Ovary (tissue), 9 donors: ENCODE measurements around the gene CHRNA5. TPM values are rescaled to one million over a fixed set of nuclear protein-coding genes. Genes with fewer than 3 reads are reported as not detected.

ENCODE experiments used
- DNase-seq, 5 donors: peaks; one replicate each; pipeline ENCODE4 v3.0.0-alpha.2; 2019 to 2020
- H3K27ac ChIP-seq, 2 donors: fragments of 200-600 bp; one replicate each; pipeline versions ENCODE4 v1.5.1 to v1.8.0; 2019 to 2022
- H3K27me3 ChIP-seq: fragments of 200-600 bp; one replicate; pipeline ENCODE4 v1.8.0; 2022
- H3K36me3 ChIP-seq: fragments of 200-600 bp; sonication (generic); one replicate; pipeline ENCODE4 v1.5.1; 2019
- H3K4me1 ChIP-seq: one replicate; pipeline ENCODE4 v1.8.1; 2013; ENCODE audit warnings: mild to moderate bottlenecking, moderate library complexity; ENCODE audit not compliant: insufficient read depth
- H3K4me3 ChIP-seq: fragments of 200-600 bp; sonication (generic); one replicate; pipeline ENCODE4 v1.5.1; 2017
- H3K9me3 ChIP-seq, 2 donors: fragments of 200-600 bp in 1 of 2; sonication (generic) in 1 of 2; one replicate each; pipeline versions ENCODE4 v1.5.1 to v1.8.1; 2013 to 2019; ENCODE audit warnings: mild to moderate bottlenecking in 1 of 2, moderate library complexity in 1 of 2
- EP300 ChIP-seq: sonication (generic); formaldehyde crosslinking; IDR thresholded peaks from one replicate; pipeline ENCODE4 v1.6.1; 2017; ENCODE audit warnings: antibody characterized with exemption
- POLR2A ChIP-seq: fragments of 450-650 bp; IDR thresholded peaks from one replicate; pipeline ENCODE4 v1.6.1; 2017; ENCODE audit warnings: antibody characterized with exemption, mild to moderate bottlenecking, moderate library complexity
- WGBS, 3 donors: extraction: QIAGEN DNeasy Blood & Tissue Kit in 1 of 3; methylation state at CpG; one replicate each; pipeline versions ENCODE4 v1.1.5 to v1.1.7; 2013 to 2017; 5-methylcytosine and 5-hydroxymethylcytosine counted together
- intact Hi-C, 4 donors: fragments of 100-400 bp; cut with DNase I; formaldehyde crosslinking; loops; one replicate each; pipeline versions ENCODE4 v1.11.0 to v1.15.1; 2022 to 2023
- polyA plus RNA-seq, 2 donors: library from polyadenylated mRNA; stranded (reverse); fragments of 200-250 nt in 1 of 2; fragments of 350-450 nt in 1 of 2; fragmentation: Illumina TruSeq in 1 of 2; extraction: RNeasy Lipid Tissue Mini Kit (QIAGEN cat#74804) in 1 of 2; gene quantifications; one replicate each; pipeline ENCODE4 v1.2.3, GENCODE V29; 2013 to 2014
- total RNA-seq, 7 donors: library from RNA; depleted of rRNA in 2 of 7; stranded (reverse); fragments of >200 nt in 2 of 7; fragmentation: NEBNext Ultra II Directional in 3 of 7; extraction: Animal tissue kit (Norgen Biotek cat#: 25700) in 3 of 7; gene quantifications; one replicate each; pipeline versions ENCODE4 v1.1.0 to v1.2.4, GENCODE V29; 2016 to 2023
- TF ChIP-seq, protein P1 (sequence below), 3 donors: fragments of 450-650 bp in 2 of 3; fragments of 200-600 bp in 1 of 3; IDR thresholded peaks; one replicate each; pipeline versions ENCODE4 v1.5.1 to v1.8.0; 2016 to 2022; ENCODE audit warnings: antibody characterized with exemption in 3 of 3, mild to moderate bottlenecking in 1 of 3
- donor health status: DM: no; HTN: no; CAD: no; lungs with moderate emphysema.
- donor health status: DM: no; HTN: no; CAD: no.
- donor health status: Bipolar disorder and iron deficiency.
- donor health status: DM: yes; HTN: yes; CAD: no.
- donor health status: DM: no; HTN: no; CAD: no.
- donor health status: DM: yes; HTN: yes; CAD: no.

CHRNA5 gene
- total and polyA plus RNA-seq, 9 donors, result 0.42 to 2.2 (median 0.74) TPM

DNA sequence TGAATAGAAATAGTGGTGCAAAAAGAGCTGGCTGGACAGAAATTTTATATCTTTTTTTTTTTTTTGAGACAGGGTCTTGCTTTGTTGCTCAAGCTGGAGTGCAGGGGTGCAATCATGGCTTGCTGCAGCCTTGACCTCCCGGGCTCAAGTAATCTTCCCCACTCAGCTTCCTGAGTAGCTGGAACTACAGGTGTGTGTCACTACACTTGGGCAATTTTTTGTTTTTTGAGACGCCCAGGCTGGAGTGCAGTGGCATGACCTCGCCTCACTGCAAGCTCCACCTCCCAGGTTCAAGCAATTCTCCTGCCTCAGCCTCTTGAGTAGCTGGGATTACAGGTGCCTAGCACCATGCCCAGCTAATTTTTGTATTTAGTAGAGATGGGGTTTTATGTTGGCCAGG is 33.0 kb downstream of the CHRNA5 start:
- Histone ChIP-seq H3K4me1 (no peaks in the 10 kb centered on the region), H3K27me3 (no peaks in the 10 kb centered on the region), H3K4me3 (no peak overlapping the region), H3K36me3 (no peaks in the 10 kb centered on the region), H3K9me3 (no peaks in the 10 kb centered on the region), H3K27ac (no peak overlapping the region)
- TF ChIP-seq EP300 (no peak), POLR2A (no peak)
- TF ChIP-seq, protein P1, sequence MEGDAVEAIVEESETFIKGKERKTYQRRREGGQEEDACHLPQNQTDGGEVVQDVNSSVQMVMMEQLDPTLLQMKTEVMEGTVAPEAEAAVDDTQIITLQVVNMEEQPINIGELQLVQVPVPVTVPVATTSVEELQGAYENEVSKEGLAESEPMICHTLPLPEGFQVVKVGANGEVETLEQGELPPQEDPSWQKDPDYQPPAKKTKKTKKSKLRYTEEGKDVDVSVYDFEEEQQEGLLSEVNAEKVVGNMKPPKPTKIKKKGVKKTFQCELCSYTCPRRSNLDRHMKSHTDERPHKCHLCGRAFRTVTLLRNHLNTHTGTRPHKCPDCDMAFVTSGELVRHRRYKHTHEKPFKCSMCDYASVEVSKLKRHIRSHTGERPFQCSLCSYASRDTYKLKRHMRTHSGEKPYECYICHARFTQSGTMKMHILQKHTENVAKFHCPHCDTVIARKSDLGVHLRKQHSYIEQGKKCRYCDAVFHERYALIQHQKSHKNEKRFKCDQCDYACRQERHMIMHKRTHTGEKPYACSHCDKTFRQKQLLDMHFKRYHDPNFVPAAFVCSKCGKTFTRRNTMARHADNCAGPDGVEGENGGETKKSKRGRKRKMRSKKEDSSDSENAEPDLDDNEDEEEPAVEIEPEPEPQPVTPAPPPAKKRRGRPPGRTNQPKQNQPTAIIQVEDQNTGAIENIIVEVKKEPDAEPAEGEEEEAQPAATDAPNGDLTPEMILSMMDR (IDR thresholded peaks at IDR 0.05), result no peak
- 72 to 91% (median 76%) methylated on average over 3 of the region's 3 CpGs for WGBS, 3 donors
- no peak for DNase-seq
- intact Hi-C loops, result no loop called here

DNA sequence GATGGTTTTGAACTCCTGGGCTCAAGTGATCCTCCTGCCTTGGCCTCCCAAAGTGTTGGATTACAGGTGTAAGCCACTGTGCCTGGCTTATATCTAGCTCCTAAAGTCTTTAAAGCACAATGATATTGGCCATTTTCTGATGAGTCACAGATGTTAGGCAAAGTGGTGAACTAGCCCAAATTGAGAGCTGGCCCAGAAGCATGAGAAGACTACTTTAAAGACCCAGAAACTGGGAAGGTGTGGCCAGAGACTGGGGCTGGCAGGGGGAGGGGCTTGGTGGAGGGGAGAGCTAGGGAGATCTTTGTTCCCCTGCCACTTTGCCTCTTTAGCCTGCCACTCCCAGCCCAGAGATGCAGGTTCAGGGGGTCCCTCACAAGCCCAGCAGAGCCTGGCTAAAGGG is 33.9 kb downstream of the CHRNA5 start:
- TF ChIP-seq EP300 (no peak), POLR2A (no peak)
- TF ChIP-seq, protein P1 (IDR thresholded peaks at IDR 0.05), result no peak
- Histone ChIP-seq H3K27me3 (no peaks in the 10 kb centered on the region), H3K27ac (no peak overlapping the region), H3K4me1 (no peaks in the 10 kb centered on the region), H3K36me3 (no peaks in the 10 kb centered on the region), H3K9me3 (no peaks in the 10 kb centered on the region), H3K4me3 (no peak overlapping the region)
- intact Hi-C loops, result no loop called here
- DNase-seq, result no peak

DNA sequence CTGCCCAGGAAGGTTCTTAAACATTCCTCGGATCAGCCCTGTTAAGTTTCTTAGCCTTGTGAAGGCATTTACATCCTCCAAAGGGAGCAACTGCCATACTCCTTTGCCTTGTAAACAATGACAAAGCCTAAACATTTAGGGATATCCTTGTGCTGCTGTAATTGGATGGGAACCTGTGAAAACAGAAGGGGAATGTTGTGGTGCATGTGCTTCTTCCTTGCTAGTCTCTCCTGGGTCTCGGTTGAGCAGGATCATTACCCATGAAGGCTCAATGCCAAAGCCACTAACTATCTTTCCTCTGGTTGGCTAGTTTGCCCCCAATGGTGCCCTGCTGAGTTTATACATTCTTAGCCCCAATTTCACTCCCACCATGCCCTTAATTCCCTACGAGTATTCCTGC is 38.1 kb downstream of the CHRNA5 start:
- Histone ChIP-seq H3K4me3 (no peak overlapping the region), H3K9me3 (peaks cover 0 to 3% of the 10 kb centered on the region in 2 donors), H3K36me3 (no peaks in the 10 kb centered on the region), H3K4me1 (no peaks in the 10 kb centered on the region), H3K27me3 (no peaks in the 10 kb centered on the region), H3K27ac (no peak overlapping the region)
- intact Hi-C loops, result no loop called here
- WGBS, 3 donors, result 53 to 65% (median 56%) methylated on average over 3 of the region's 3 CpGs
- no peak for DNase-seq
- TF ChIP-seq, protein P1 (IDR thresholded peaks at IDR 0.05), result no peak
- no peak for TF ChIP-seq EP300
- no peak for TF ChIP-seq POLR2A

DNA sequence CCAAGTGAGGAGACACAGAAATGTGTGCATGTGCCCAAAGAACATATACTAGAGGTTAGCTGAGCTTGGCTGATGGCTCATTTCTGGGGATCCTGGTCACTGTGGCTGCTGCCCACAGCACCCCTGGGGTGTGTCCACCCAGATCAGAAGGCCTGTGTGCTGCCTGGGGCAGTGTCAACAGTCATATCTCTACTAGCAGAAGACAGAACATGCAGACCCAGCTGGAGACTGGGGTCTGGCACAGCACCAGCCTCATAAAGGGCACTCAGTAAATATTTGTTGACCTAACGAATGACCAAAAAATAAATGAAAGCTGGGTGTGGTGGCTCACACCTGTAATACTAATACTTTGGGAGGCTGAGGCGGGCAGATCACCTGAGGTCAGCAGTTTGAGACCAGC is 39.1 kb downstream of the CHRNA5 start:
- H3K27ac ChIP-seq, result no peak overlapping the region
- WGBS, 3 donors, result 77 to 91% (median 89%) methylated on average over 2 of the region's 2 CpGs
- H3K4me1 ChIP-seq, result no peaks in the 10 kb centered on the region
- no peaks in the 10 kb centered on the region for H3K36me3 ChIP-seq
- H3K4me3 ChIP-seq, result no peak overlapping the region
- H3K27me3 ChIP-seq, result no peaks in the 10 kb centered on the region
- TF ChIP-seq, protein P1 (IDR thresholded peaks at IDR 0.05), result no peak
- TF ChIP-seq EP300, result no peak
- TF ChIP-seq POLR2A, result no peak
- intact Hi-C loops, result no loop called here
- no peak for DNase-seq
- peaks cover 0 to 3% of the 10 kb centered on the region in 2 donors for H3K9me3 ChIP-seq

DNA sequence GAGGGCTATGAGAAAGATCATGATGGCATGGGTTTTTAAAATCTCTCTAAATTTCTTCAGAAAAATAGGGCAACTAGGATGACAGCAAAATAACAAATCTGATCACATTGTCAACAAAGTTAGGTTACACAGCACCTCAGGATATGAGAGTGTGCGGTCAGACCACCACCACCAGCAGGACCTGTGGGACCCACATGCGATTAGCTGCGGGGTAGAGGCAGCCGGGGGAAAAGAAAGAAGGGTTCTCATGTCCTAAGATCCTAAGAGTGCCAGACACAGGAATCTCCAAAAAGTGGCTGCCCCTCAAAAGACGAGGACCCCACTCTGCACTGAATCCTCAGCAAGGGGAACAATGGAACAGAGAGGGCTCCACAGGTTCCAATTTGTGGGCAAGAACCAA is 39.9 kb downstream of the CHRNA5 start:
- Histone ChIP-seq H3K4me3 (no peak overlapping the region), H3K27me3 (no peaks in the 10 kb centered on the region), H3K9me3 (peaks cover 0 to 3% of the 10 kb centered on the region in 2 donors), H3K4me1 (no peaks in the 10 kb centered on the region), H3K36me3 (no peaks in the 10 kb centered on the region), H3K27ac (no peak overlapping the region)
- intact Hi-C loops, result no loop called here
- TF ChIP-seq EP300 (no peak), POLR2A (no peak)
- TF ChIP-seq, protein P1 (IDR thresholded peaks at IDR 0.05), result no peak
- 88 to 91% (median 91%) methylated on average over 5 of the region's 5 CpGs for WGBS, 3 donors
- no peak for DNase-seq
